Stomach (tissue), 9 donors: ENCODE data around the gene KHDC4. TPM values are rescaled to one million over a fixed set of nuclear protein-coding genes. Genes with fewer than 3 reads are reported as not detected.

Source experiments
- DNase-seq, 2 donors: peaks; one replicate each; pipeline versions ENCODE4 v3.0.0 to v3.0.0-alpha.2; 2013 to 2019
- H3K27ac ChIP-seq, 5 donors: fragments of 200-600 bp in 4 of 5; sonication (generic) in 4 of 5; one replicate each; pipeline ENCODE4 v1.5.1; 2013 to 2019; ENCODE audit warnings: mild to moderate bottlenecking in 1 of 5, moderate library complexity in 1 of 5
- H3K27me3 ChIP-seq, 3 donors: fragments of 200-600 bp; sonication (generic); one replicate each; pipeline ENCODE4 v1.5.1; 2017 to 2019; ENCODE audit warnings: mixed run types in 1 of 3
- H3K36me3 ChIP-seq, 4 donors: fragments of 200-600 bp; sonication (generic); 1 replicate in 3 of 4; 2 replicates in 1 of 4; pipeline ENCODE4 v1.5.1; 2016 to 2019
- H3K4me1 ChIP-seq, 4 donors: fragments of 200-600 bp; sonication (generic); one replicate each; pipeline ENCODE4 v1.5.1; 2016 to 2019
- H3K4me3 ChIP-seq, 4 donors: fragments of 200-600 bp; sonication (generic) in 3 of 4; one replicate each; pipeline ENCODE4 v1.5.1; 2016 to 2019; ENCODE audit warnings: mild to moderate bottlenecking in 1 of 4
- H3K9me3 ChIP-seq, 4 donors: fragments of 200-600 bp; sonication (generic); one replicate each; pipeline ENCODE4 v1.5.1; 2016 to 2019
- EP300 ChIP-seq: sonication (generic); formaldehyde crosslinking; IDR thresholded peaks from one replicate; pipeline ENCODE4 v1.6.1; 2017; ENCODE audit warnings: antibody characterized with exemption
- POLR2A ChIP-seq, 4 donors: fragments of 450-650 bp; IDR thresholded peaks; one replicate each; pipeline ENCODE4 v1.6.1; 2016; ENCODE audit warnings: antibody characterized with exemption in 4 of 4, control low read depth in 2 of 4, mild to moderate bottlenecking in 1 of 4, moderate library complexity in 1 of 4
- POLR2AphosphoS5 ChIP-seq, 3 donors: sonication (generic); formaldehyde crosslinking; IDR thresholded peaks; one replicate each; pipeline ENCODE4 v1.6.1; 2016; ENCODE audit warnings: antibody characterized with exemption in 3 of 3
- WGBS, 5 donors: extraction: QIAGEN DNeasy Blood & Tissue Kit in 3 of 5; methylation state at CpG; one replicate each; pipeline versions ENCODE4 v1.1.5 to v1.1.7; 2013 to 2018; 5-methylcytosine and 5-hydroxymethylcytosine counted together
- intact Hi-C: fragments of 100-400 bp; cut with DNase I; formaldehyde crosslinking; loops from one replicate; pipeline ENCODE4 v1.15.1; 2023; ENCODE audit warnings: low total_unique reads
- polyA plus RNA-seq, 3 donors: library from polyadenylated mRNA; stranded (reverse); fragments of 200-250 nt; gene quantifications; one replicate each; pipeline ENCODE4 v1.2.3, GENCODE V29; 2013
- total RNA-seq, 5 donors: library from RNA; depleted of rRNA; stranded (reverse); fragments of >200 nt; gene quantifications; one replicate each; pipeline versions ENCODE4 v1.1.0 to v1.2.3, GENCODE V29; 2014 to 2016
- TF ChIP-seq, protein P1 (sequence below), 7 experiments: fragments of 450-650 bp in 4 of 7; fragments of 200-600 bp in 3 of 7; sonication (generic) in 3 of 7; IDR thresholded peaks; one replicate each; pipeline ENCODE4 v1.5.1; 2016 to 2019; ENCODE audit warnings: antibody characterized with exemption in 7 of 7, control low read depth in 2 of 7, mild to moderate bottlenecking in 1 of 7
- donor health status: healthy with polysubstance abuse.
- donor health status: Bipolar disorder and iron deficiency.
- donor health status: healthy.

The KHDC4 gene
- total and polyA plus RNA-seq, 8 donors, result 4.9 to 126 (median 57.5) TPM

DNA sequence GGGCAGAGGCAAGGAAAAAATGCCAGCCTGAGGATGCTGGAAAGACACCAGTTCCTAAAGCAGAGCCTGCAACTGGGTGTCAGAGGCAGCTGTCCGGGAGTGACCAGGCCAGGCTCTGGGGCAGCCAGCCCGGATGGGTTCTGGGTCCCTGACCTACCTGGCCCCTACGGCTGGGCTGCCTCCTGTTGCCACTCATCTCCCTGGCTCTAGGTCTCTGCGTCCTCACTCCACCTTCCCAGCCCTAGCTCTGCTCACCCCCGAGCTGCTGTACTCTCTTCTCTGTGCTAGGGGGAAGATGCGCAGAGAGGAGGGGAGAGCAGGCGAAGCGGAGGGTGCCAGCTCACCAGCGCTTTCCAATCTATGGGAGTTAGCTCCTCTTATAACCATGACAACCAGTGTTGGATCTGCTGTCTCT lies 35.2 kb upstream of the KHDC4 start:
- peaks cover 34 to 73% (median 57%) of the 10 kb centered on the region in 4 donors for H3K36me3 ChIP-seq
- H3K9me3 ChIP-seq, result no peaks in the 10 kb centered on the region
- no peak for TF ChIP-seq POLR2AphosphoS5 (IDR thresholded peaks at IDR 0.05)
- TF ChIP-seq POLR2A (IDR thresholded peaks at IDR 0.05), result no peak
- TF ChIP-seq, protein P1, sequence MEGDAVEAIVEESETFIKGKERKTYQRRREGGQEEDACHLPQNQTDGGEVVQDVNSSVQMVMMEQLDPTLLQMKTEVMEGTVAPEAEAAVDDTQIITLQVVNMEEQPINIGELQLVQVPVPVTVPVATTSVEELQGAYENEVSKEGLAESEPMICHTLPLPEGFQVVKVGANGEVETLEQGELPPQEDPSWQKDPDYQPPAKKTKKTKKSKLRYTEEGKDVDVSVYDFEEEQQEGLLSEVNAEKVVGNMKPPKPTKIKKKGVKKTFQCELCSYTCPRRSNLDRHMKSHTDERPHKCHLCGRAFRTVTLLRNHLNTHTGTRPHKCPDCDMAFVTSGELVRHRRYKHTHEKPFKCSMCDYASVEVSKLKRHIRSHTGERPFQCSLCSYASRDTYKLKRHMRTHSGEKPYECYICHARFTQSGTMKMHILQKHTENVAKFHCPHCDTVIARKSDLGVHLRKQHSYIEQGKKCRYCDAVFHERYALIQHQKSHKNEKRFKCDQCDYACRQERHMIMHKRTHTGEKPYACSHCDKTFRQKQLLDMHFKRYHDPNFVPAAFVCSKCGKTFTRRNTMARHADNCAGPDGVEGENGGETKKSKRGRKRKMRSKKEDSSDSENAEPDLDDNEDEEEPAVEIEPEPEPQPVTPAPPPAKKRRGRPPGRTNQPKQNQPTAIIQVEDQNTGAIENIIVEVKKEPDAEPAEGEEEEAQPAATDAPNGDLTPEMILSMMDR (IDR thresholded peaks at IDR 0.05), result no peak
- 78 to 84% (median 80%) methylated on average over 8 to 9 of the region's 9 CpGs for WGBS, 5 donors
- no peaks in the 10 kb centered on the region for H3K27me3 ChIP-seq
- H3K27ac ChIP-seq, result peak overlapping the region; percentile 12 to 98 (median 81)
- no peak for DNase-seq
- H3K4me3 ChIP-seq, result peak overlapping the region in 1 of 4 donors; percentile 19
- intact Hi-C loops, result no loop called here
- peaks cover 69 to 98% (median 81%) of the 10 kb centered on the region in 4 donors for H3K4me1 ChIP-seq

DNA sequence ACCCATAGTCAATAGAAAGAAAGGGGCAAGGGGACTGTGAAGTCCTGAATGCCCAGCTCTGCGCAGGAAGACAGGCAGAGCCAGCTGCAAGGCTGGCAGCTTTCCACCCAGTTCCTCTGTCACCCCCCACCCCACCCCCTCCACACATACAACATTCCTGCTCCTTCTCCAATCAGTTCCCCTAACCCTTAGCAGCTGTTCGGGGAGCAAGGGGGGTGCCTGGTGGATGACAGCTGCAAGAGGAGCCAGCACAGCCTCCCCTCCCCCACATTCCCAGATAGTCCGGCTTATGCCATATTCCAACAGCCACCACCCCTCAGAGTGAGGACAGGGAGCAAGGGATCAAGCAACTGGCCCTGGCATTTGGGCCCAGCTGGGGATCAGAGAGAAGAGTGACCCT lies 34.5 kb upstream of the KHDC4 start:
- Histone ChIP-seq H3K4me3 (peak overlapping the region in 1 of 4 donors; percentile 19), H3K27ac (peak overlapping the region; percentile 2 to 98 (median 81)), H3K27me3 (no peaks in the 10 kb centered on the region), H3K4me1 (peaks cover 61 to 94% (median 74%) of the 10 kb centered on the region in 4 donors), H3K9me3 (no peaks in the 10 kb centered on the region), H3K36me3 (peaks cover 39 to 75% (median 63%) of the 10 kb centered on the region in 4 donors)
- intact Hi-C loops, result no loop called here
- peak in 1 of 2 donors; percentile 79 for DNase-seq
- 35 to 83% (median 48%) methylated on average over 3 of the region's 3 CpGs for WGBS, 5 donors
- TF ChIP-seq EP300 (no peak), POLR2AphosphoS5 (IDR thresholded peaks at IDR 0.05) (no peak), POLR2A (IDR thresholded peaks at IDR 0.05) (no peak)
- TF ChIP-seq, protein P1 (IDR thresholded peaks at IDR 0.05), result no peak

DNA sequence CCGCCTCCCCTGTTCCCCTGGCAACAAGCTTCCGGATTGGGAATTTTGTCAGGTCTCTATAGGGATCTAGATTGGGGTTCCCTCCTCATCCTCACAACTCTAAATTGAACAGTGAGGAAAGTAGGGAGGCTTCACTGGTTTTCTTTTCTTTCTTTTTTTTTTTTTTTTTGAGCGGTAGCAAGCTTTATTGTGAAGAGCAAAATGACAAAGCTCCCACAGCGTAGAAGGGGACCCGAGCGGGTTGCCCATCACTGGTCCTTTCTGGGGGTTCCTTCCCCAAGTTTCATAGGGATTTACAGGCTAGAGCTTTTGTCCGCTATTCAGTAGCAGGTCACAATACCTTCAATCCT lies 33.8 kb upstream of the KHDC4 start:
- Histone ChIP-seq H3K4me1 (peaks cover 58 to 94% (median 70%) of the 10 kb centered on the region in 4 donors), H3K27me3 (no peaks in the 10 kb centered on the region), H3K4me3 (no peak overlapping the region), H3K36me3 (peaks cover 43 to 82% (median 70%) of the 10 kb centered on the region in 4 donors), H3K9me3 (no peaks in the 10 kb centered on the region), H3K27ac (peak overlapping the region; percentile 45 to 98 (median 81))
- no peak for DNase-seq
- intact Hi-C loops, result no loop called here
- WGBS, 5 donors, result 74 to 84% (median 75%) methylated on average over 7 of the region's 7 CpGs
- TF ChIP-seq POLR2A (IDR thresholded peaks at IDR 0.05), result no peak
- TF ChIP-seq, protein P1 (IDR thresholded peaks at IDR 0.05), result no peak
- TF ChIP-seq POLR2AphosphoS5 (IDR thresholded peaks at IDR 0.05), result no peak
- TF ChIP-seq EP300, result no peak

DNA sequence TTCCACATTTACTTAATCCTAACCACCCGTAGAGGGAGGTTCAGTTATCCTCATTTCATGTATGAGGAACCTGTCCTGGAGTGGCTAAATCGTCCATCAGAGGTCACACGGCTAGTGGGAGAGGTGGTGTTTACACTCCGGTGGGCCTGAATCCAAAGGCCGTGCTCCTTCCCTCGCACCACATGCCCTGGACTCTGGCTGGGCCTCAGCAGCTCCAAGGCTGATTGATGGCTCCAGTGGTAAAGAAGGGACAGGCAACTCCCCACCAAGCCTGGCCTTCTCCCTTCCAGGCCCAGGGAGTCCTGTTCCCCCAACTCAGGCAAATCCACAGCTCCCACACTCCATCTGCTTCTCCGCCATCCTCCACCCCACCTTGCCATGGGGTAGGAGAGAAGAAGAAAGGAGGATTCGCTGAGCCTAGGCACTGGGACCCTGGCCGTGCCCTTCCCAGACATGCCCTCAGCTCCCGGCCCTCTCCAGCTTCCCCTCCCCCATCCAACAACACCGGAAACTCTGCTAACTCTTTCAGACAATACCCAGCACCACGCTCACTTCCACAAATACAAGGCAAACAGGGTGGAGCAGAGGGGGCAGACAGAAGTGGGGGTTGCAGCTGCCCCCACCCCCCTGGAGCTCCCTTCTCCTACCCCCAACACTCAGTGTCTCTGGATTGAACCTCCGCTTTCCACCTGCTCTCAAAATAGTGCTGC lies 33.3 kb upstream of the KHDC4 start:
- H3K27me3 ChIP-seq, result no peaks in the 10 kb centered on the region

DNA sequence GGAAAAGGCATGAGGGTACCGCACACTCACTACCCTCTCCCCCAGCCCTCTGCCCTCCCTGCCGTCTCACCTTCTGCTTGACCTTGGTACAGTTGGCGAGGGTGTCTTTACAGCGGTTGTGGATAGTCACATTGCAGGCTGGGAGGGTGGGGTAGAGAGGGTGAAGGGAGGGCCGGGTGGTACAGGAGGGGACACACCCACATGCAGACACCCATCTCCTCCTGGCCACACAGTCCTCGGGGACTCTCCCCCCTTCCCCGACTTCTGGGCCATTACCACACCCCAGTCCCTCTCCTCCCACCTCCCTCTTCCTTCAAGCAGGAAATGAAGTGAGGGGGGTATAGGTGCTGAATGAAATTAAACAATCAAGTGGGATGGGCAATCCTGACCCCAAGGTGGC lies 32.5 kb upstream of the KHDC4 start:
- Histone ChIP-seq H3K27me3 (no peaks in the 10 kb centered on the region), H3K4me3 (peak overlapping the region in 1 of 4 donors; percentile 34), H3K4me1 (peaks cover 59 to 94% (median 71%) of the 10 kb centered on the region in 4 donors), H3K36me3 (peaks cover 56 to 84% (median 81%) of the 10 kb centered on the region in 4 donors), H3K27ac (peak overlapping the region in 4 of 5 donors; percentile 76 to 98 (median 87)), H3K9me3 (no peaks in the 10 kb centered on the region)
- TF ChIP-seq, protein P1 (IDR thresholded peaks at IDR 0.05), result no peak
- TF ChIP-seq EP300 (no peak), POLR2AphosphoS5 (IDR thresholded peaks at IDR 0.05) (no peak), POLR2A (IDR thresholded peaks at IDR 0.05) (no peak)
- WGBS, 5 donors, result 47 to 54% (median 51%) methylated on average over 5 to 7 of the region's 7 CpGs
- intact Hi-C loops, result no loop called here
- no peak for DNase-seq

More for the DNA sequence above, 33.3 kb upstream of the KHDC4 start:
- peak overlapping the region; percentile 45 to 98 (median 81) for H3K27ac ChIP-seq
- DNase-seq, result peak in 1 of 2 donors; percentile 71
- no peak for TF ChIP-seq POLR2AphosphoS5 (IDR thresholded peaks at IDR 0.05)
- peaks cover 62 to 94% (median 70%) of the 10 kb centered on the region in 4 donors for H3K4me1 ChIP-seq
- no peaks in the 10 kb centered on the region for H3K9me3 ChIP-seq
- intact Hi-C loops, result no loop called here
- peaks cover 48 to 83% (median 73%) of the 10 kb centered on the region in 4 donors for H3K36me3 ChIP-seq
- H3K4me3 ChIP-seq, result peak overlapping the region in 1 of 4 donors; percentile 34
- 23 to 35% (median 27%) methylated on average over 13 of the region's 13 CpGs for WGBS, 5 donors
